ENCODE measurements around the gene LASP1.
A peak's percentile ranks its signal among the peaks of the same experiment; 100 is the strongest.
"Not testable (repeated sequence)": the region's sequence is repeated elsewhere in the genome, so short reads cannot be mapped to it uniquely, and the experiment has no call there.

The LASP1 gene

DNA sequence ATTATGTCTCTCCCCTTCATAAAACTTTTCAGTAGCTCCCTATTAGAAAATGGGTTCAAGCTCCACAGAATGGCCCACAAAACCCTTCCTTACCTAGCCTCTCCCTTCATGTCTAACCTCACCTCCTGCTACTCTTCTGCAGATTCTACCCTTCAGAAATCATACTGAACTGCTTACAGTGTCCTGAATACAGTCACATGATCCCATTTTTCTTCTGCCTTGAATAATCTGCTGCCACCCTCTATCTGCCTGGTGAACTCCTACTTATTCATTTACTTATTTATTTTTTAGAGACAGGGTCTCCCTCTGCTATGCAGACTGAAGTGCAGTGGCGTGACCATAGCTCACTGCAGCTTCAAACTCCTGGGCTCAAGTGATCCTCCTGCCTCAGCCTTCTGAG, 70.5 kb downstream of the LASP1 start:
- DNase-seq = no peak

DNA sequence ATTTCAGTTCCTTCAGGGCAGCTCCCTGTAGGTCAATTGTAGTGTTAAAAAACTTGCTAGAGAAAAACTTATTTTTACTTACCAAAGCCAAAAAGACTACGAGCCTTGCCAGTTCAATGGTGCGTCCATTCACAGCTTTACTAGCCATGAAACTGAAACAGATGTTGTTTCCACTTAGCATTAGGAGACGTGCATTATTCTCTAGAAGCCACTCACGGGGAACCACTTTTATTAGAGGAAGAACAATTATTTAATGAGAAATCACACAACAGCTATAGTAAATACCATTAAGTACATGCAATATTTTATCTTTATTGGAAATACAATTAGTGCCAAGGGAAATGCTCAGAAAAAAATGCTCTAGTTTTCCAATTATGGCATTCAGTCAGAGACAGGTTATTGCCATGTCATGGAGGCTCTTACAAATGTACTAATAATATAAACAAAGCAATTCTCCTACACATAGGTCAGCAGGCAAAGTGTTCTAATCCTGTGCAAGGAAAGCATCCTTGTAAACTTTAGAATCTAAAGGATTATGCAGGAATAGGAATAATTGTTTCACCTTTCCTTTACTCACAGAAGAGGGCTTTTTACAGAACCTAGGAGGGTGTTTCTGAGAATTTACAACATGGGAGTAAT, 73.0 kb downstream of the LASP1 start:
- no peak for DNase-seq

GRCh38 chr17:38943607-38944006, 73.7 kb downstream of the LASP1 start:
- no peak for DNase-seq

- DNase-seq = no peak
Observed at GRCh38 chr17:38947189-38947588, 77.3 kb downstream of the LASP1 start.

- DNase-seq = not testable (repeated sequence)
Observed at GRCh38 chr17:38953800-38954199, 83.9 kb downstream of the LASP1 start.

- DNase-seq = no peak
Observed at GRCh38 chr17:38958326-38958725, 88.5 kb downstream of the LASP1 start.

GRCh38 chr17:38958756-38959155, 88.9 kb downstream of the LASP1 start:
- no peak for DNase-seq

GRCh38 chr17:38959508-38959907, 89.7 kb downstream of the LASP1 start:
- no peak for DNase-seq

- no peak for DNase-seq
Observed at GRCh38 chr17:38960402-38960801, 90.5 kb downstream of the LASP1 start.

GRCh38 chr17:38961413-38961812, 91.6 kb downstream of the LASP1 start:
- peak; percentile 5 for DNase-seq

GRCh38 chr17:38967290-38967738, 97.5 kb downstream of the LASP1 start, which contains the start of gene FBXO47:
Gene FBXO47, minus strand, starts transcription at chr17:38967403. Its CDS starts 4,378 bp downstream, at chr17:38963025.
- DNase-seq = peak; percentile 83

GRCh38 chr17:38969281-38969680, 99.4 kb downstream of the LASP1 start:
- no peak for DNase-seq

- DNase-seq = no peak
Observed at GRCh38 chr17:38970128-38970527, 100.3 kb downstream of the LASP1 start.

DNA sequence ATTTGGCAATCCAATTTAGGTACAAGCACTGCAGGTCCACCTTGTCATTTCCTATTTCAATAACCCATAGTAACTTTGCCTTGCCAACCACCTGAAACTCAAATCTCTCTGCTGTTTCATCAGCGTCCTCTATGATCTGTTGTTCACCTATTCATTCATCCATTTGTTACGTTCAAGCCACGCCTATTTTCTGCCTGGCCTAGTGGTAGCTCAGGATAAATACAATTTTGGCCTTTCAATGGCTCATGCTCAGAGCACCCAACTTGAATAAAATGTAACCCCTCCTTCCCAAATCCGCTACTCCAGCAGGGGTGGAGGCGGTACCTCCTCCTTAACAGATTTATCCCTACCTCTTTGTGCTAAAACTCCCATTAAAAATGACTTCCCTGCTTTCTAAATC, 100.9 kb downstream of the LASP1 start:
- no peak for DNase-seq

Data from CD4-positive, alpha-beta T cell treated with Interleukin-4 for 4 hours (primary cell).